Adrenal gland (tissue), 5 donors: ENCODE measurements around the gene ZKSCAN8.
"Not testable (repeated sequence)": the region's sequence is repeated elsewhere in the genome, so short reads cannot be mapped to it uniquely, and the experiment has no call there.

ENCODE experiments used
- CTCF ChIP-seq, 6 experiments: fragments of 450-650 bp in 4 of 6; fragments of 200-600 bp in 2 of 6; sonication (generic) in 1 of 6; IDR thresholded peaks; 1 replicate in 5 of 6; 2 replicates in 1 of 6; pipeline versions ENCODE4 v1.5.1 to v1.8.0; 2016 to 2021; ENCODE audit warnings: antibody characterized with exemption in 6 of 6, mild to moderate bottlenecking in 2 of 6, moderate library complexity in 1 of 6
- POLR2A ChIP-seq, 2 donors: fragments of 450-650 bp; IDR thresholded peaks; one replicate each; pipeline ENCODE4 v1.6.1; 2017; ENCODE audit warnings: antibody characterized with exemption in 2 of 2, mild to moderate bottlenecking in 2 of 2, moderate library complexity in 1 of 2
- donor health status: DM: no; HTN: no; CAD: no.

- TF ChIP-seq CTCF, POLR2A (IDR thresholded peaks at IDR 0.05): not testable (repeated sequence)
Measured at GRCh38 chr6:28102699-28103098, 39.0 kb upstream of the ZKSCAN8 start.
